Activated CD8-positive, alpha-beta memory T cell treated with anti-CD3 and anti-CD28 coated beads for 36 hours (primary cell): ENCODE data around the gene RTP5. TPM values are rescaled to one million over a fixed set of nuclear protein-coding genes. Genes with fewer than 3 reads are reported as not detected.

Experiments
- CTCF ChIA-PET: fragments of 350-600 bp; sonication (Branson Sonifier 250); formaldehyde crosslinking; loops from one replicate; lab custom pipeline; 2021; ENCODE audit warnings: antibody characterized with exemption; lab: Charles Lee
- POLR2A ChIA-PET: fragments of 350-600 bp; sonication (Branson Sonifier 250); formaldehyde crosslinking; loops from one replicate; lab custom pipeline; 2021; ENCODE audit warnings: antibody characterized with exemption; lab: Charles Lee
- total RNA-seq, 2 experiments: library from RNA; stranded (reverse); gene quantifications; one replicate each; pipeline ENCODE4 v1.2.3, GENCODE V29; 2021

Gene RTP5
- total RNA-seq, 2 experiments from 2014 or later: 0.11 to 0.25 TPM

DNA sequence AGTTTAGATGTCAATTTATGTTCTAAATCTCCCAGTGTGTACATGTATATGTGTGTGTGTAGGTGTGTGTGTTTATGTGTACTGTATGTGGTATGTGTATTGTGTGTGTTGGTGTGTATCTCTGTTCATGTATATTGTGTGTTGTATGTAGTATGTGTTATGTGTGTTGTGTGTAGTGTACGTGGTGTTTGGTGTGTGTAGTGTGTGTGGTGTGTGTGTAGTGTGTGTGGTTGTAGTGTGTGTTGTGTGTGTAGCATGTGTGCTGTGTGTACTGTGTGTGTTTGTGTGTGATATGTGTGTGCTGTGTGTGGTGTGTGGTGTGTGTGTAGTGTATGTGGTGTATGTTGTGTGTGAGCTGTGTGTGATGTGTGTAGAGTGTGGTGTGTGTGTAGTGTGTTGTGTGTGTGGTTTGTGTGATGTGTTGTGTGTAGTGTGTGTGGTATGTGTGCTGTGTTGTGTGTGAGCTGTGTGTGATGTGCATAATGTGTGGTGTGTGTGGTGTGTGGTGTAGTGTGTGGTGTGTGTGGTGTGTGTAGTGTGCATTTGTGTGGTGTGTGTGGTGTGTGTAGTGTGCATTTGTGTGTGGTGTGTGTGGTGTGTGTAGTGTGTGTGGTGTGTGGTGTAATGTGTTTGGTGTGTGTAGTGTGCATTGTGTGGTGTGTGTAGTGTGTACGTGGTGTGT lies 5.2 kb upstream of the RTP5 start:
- ChIA-PET CTCF (no interaction called here), POLR2A (no interaction called here)

DNA sequence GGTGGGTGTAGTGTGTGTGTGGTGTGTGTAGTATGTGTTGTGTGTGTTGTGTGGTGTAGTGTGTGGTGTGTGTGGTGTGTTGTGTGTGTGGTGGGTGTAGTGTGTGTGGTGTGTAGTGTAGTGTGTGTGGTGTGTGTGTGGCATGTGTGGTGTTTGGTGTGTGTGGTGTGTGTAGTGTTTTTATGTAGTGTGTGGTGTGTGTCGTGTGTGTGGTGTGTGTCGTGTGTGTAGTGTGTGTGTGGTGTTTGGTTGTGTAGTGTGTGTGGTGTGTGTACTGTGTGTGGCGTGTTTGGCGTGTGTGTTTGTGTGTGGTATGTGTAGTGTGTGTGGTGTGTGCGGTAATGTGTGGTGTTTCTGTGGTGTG lies 4.7 kb upstream of the RTP5 start:
- ChIA-PET CTCF (no interaction called here), POLR2A (no interaction called here)

DNA sequence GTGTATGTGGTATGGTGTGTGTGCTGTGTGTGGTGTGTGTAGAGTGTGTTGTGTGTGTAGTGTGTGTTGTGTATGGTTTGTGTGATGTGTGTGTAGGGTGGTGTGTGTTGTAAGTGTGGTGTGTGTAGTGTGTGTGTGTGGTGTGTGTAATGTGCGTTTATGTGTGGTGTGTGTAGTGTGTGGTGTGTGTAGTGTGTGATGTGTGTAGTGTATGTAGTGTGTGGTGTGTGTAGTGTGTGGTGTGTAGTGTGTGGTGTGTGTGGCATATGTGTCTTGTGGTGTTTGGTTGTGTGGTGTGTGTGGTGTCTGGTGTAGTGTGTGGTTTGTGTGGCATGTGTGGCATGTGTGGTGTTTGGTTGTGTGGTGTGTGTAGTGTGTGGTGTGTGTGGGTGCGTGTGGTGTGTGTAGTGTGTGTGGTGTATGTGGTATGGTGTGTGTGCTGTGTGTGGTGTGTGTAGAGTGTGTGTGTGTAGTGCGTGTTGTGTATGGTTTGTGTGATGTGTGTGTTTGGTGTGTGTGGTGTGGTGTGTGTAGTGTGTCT lies 4.0 kb upstream of the RTP5 start:
- POLR2A ChIA-PET: no interaction called here
- CTCF ChIA-PET: interaction anchor here (3.9 kb wide), 1 partner anchor 12 kb away, joined by 20 read pairs; no protein-coding TSS in a partner anchor

DNA sequence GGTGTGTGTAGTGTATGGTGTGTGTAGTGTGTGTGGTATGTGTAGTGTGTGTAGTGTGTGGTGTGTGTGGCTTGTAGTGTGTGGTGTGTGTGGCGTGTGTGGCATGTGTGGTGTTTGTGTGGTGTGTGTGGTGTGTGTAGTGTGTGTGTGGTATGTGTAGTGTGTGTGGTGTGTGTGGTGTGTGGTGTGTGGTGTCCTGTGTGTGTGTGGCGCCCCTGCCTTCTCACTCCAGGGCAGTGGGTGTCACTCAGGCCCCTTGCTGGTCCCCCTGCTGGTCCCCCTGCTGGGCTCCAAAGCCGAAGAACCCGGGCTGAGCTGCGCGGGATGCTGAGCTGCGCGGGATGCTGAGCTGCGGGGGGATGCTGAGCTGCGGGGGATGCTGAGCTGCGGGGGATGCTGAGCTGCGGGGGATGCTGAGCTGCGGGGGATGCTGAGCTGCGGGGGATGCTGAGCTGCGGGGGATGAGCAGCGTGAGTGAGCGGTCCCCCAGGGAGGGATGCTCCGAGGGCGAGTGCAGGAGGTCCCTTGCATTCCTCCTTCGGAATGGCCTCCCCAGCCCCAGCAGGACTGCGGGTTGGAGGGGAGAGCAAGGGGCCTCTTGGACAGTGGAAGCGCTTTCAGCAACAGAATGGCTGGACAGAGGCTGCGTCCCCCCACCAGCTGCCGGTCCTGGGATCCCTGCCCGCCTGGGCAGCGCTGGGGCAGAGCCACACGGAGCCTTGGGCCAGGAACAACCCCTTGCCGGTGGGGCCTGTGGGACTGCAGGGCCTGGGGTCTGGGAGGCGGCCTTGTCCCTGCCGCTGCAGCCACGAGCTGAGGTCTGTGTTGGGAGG lies 3.4 kb upstream of the RTP5 start:
- POLR2A ChIA-PET: interaction anchor here (0.8 to 3.3 kb wide), 2 partner anchors 62 to 103 kb away, joined by 4 to 14 read pairs; no protein-coding TSS in a partner anchor
- CTCF ChIA-PET: interaction anchor here (0.8 to 3.9 kb wide), 6 partner anchors 9 to 229 kb away, joined by 3 to 20 read pairs (median 3); partner anchors contain the start of gene THAP4

DNA sequence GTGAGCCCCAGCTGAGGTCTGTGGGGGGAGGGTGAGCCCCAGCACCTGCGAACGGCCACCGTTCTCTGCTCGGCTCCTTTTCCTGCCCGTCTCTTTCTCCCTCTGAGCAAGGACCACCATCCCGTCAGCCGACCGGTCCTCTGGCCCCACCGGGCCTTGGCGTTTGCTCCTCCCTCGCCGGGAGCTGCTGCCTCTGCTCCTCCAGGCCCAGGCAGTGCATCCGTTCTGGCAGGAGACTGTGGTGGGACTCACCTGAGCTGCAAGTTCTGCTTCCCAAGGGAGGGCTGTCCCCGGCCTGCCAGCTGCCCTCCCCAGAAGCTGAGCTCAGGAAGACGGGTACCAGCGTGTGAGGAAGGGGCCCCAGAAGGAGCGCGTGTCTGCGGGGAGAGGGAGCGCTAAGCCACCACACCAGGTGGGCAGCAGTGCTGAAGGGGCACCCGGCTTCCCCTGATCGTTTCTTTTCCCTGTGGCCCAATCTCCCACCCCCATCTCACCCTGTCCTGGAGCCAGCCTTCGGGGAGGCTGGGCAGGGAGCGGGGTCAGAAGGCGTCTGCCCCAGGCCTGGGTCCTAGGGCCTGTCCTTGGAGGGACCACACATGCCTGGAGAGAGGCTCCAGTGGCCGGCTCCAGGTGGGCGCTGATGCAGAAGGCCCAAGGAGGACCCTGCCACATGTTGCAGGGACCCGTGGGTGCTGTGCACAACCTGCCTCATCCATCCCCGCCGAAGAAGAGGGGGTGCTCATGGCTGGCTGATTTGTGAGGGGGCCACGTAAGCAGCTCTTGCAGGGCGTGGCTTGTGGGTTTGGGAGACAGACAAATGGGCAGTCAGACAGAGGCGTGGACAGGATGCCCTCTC lies 2.5 kb upstream of the RTP5 start:
- ChIA-PET CTCF (interaction anchor here (0.8 to 3.9 kb wide), 8 partner anchors 8 to 230 kb away, joined by 3 to 20 read pairs (median 3); partner anchors contain the start of gene THAP4), POLR2A (interaction anchor here (0.5 to 3.3 kb wide), 6 partner anchors 8 to 167 kb away, joined by 3 to 18 read pairs (median 9); partner anchors contain the start of gene PDCD1)

DNA sequence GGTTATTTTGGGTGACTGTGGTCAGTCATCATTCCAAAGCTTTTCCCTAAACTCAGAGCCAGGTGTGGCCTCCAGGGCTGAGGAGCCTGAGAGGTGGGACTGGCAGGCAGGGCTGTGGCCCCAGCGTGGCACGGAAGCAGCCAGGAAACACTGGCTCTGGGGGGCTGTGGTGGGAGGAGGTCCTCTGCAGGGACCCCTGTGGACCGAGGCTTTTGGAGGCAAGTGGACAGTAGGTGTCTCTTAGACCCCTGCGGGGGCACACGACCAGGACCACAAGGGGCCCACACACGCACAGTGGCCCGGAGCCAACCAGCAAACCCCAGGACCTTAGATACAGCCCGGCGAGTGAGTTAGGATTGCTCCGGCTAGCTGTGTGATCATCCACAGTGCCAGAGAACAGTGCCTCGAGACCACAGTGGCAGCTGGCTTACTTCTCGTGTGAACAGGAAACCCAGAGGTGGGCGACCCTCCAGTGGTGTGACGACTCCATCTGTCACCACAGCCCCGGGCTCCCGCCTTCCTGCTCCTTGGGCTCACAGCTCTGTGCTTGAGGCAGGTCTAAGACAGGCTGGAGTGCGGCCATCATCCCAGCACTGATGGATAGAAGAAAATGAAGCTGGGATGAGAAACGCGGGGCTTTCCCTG lies 1.6 kb upstream of the RTP5 start:
- ChIA-PET POLR2A (interaction anchor here (1.1 to 3.3 kb wide), 4 partner anchors 9 to 124 kb away, joined by 3 to 18 read pairs (median 14); partner anchors contain the start of gene PDCD1), CTCF (interaction anchor here (0.6 to 3.9 kb wide), 8 partner anchors 8 to 168 kb away, joined by 3 to 20 read pairs (median 4); no protein-coding TSS in a partner anchor)

DNA sequence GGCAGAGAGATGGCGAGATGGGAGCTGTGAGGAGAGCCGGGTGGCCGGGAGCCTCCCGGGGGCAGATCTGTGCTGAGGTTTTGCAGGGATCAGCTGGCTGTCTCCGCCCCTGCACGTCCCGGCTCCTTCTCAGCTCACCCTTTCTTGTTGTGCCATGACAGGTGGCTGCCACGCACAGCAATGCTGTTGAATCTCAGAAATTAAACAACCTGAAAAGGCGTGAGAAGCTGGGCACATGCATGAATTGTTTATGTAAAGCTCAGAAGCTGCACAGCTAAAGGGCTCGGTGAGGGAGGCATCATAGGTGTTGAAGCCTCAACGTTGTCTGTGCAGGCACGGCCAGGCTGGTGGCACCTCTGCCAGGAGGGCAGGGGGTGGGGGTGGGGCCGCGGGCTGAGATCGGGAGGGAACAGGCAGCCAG lies 858 bp upstream of the RTP5 start:
- ChIA-PET CTCF (interaction anchor here (0.8 to 3.9 kb wide), 7 partner anchors 9 to 182 kb away, joined by 3 to 20 read pairs (median 5); partner anchors contain the start of gene DTYMK), POLR2A (interaction anchor here (0.6 to 3.3 kb wide), 6 partner anchors 9 to 185 kb away, joined by 3 to 18 read pairs (median 10); partner anchors contain the start of genes D2HGDH and PDCD1)

DNA sequence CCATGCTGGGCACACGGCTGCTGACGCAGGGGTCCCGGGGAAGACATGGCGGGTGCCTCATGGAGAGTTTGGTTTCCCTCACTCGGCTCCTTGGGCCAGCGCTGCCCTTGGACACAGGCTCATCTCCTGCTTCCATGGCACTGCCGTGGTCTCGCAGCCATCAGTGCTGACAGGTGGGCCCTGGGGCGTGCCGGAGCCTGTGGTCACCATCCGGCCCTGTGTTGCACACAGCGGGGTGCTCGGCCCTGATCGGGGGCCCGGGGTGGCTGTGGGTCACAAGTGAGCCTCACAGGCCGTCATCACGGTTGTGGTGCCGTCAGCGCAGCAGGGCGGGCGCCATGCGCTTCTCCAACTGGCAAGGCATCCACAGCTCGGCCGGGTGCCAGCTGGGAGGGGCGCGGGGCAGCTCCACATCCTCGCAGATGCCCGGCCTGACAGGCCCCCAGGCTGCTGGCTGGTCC lies 582 bp downstream of the RTP5 start:
- CTCF ChIA-PET: interaction anchor here (0.5 to 1.1 kb wide), 2 partner anchors 10 to 1363 kb away, joined by 3 read pairs; no protein-coding TSS in a partner anchor

DNA sequence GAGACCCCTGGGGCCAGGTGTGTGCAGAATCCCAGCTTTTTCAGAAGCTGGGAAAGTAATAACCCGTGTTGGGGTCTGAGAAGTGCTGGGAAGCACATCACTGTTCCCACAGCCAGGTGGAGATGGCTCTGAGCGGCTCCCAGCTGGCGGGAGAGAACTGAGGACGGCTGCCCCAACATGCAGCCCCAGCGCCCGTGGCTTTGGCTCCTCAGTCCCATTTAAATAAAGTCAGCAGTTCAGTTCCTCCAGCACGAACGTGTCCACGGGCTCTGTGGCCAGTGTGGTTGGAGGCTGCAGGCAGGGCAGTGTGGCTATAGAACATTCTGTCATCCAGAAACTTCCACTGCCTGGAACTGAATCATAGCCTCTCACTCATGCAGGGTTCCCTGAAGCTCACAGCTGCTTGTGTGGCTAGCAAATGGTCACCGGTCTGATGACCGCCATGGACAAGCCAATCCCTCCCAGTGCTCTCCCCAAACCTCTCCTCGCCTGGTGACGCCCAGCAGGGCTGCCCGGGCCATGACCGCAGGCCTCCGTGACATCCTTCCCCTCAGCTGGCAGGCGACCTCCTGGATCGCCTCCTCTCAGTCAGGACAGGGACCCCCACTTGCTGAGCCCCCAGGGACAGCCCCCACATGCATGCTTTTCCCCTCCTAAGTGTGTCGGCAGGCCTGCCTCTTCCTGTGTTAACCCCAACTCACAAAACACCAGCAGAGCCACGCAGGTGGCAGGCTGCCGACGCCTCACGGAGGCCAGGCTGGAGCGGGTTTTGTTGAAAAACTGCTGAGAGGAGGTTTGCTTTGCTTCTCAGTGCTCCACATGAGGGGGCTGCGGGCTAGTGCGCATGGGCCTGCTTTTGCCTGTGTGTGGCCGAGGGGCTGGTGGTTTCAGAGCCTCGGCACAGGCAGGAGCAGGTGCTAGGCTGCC lies 1.3 kb downstream of the RTP5 start:
- ChIA-PET CTCF (interaction anchor here (0.5 to 1.1 kb wide), 3 partner anchors 11 to 1364 kb away, joined by 3 read pairs; no protein-coding TSS in a partner anchor), POLR2A (no interaction called here)

More for the DNA sequence above, 582 bp downstream of the RTP5 start:
- POLR2A ChIA-PET: no interaction called here

DNA sequence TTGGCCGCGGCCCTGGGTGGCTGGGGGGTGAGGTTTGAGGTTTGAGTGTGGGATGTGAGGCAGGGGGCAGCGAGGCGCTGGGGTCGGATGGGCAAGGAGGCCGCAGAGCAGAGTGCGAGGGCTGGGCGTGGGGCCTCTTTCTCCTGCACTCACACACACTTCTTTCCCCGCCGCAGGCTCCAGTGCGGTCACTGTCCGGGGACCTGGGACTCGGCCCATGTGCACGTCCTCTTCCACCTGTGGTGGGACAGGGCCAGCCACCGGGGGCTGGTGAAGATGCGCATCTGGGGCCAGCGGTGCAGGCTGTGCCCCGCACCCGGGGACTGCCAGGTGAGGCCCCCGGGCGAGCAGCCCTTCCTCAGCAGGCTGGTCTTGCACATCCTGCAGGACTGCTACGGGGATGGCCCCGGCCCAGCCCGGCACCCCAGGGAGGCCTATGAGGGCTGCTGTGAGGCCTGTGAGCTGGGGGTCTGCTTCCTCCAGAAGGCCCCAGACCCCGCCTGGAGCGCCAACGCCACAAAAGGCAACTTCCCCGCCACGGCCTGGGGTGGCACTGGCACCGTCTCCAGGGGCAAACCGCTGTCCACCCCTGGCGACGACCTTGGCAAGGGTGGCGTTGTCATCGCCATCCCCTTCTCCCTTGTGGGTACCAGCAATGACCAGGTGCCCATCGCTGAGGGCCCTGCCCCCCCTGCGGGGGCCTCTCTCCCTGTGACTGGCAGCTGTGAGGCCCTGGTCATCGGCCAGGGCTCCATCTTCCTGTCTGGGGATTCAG lies 2.2 kb downstream of the RTP5 start:
- POLR2A ChIA-PET: no interaction called here
- CTCF ChIA-PET: interaction anchor here (0.6 to 1.0 kb wide), 2 partner anchors 30 to 97 kb away, joined by 3 read pairs; no protein-coding TSS in a partner anchor

DNA sequence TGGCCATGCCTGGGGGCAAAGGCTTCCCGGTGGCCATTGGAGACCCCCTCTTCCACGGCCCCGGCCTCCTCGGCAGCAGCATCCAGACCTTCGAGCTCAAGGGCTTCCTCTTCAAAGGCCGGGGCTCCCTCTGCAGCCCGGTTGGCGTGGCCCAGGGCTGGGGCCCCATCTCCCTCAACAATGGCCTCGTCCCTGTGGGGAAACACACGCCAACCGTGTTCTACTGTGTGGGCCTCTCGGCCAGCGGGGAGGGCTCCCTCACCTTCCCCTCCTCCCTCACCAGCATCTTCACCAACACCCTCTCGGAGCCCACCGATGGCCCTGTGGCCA lies 2.7 kb downstream of the RTP5 start:
- CTCF ChIA-PET: interaction anchor here (0.6 kb wide), 1 partner anchor 31 kb away, joined by 3 read pairs; no protein-coding TSS in a partner anchor
- POLR2A ChIA-PET: no interaction called here

DNA sequence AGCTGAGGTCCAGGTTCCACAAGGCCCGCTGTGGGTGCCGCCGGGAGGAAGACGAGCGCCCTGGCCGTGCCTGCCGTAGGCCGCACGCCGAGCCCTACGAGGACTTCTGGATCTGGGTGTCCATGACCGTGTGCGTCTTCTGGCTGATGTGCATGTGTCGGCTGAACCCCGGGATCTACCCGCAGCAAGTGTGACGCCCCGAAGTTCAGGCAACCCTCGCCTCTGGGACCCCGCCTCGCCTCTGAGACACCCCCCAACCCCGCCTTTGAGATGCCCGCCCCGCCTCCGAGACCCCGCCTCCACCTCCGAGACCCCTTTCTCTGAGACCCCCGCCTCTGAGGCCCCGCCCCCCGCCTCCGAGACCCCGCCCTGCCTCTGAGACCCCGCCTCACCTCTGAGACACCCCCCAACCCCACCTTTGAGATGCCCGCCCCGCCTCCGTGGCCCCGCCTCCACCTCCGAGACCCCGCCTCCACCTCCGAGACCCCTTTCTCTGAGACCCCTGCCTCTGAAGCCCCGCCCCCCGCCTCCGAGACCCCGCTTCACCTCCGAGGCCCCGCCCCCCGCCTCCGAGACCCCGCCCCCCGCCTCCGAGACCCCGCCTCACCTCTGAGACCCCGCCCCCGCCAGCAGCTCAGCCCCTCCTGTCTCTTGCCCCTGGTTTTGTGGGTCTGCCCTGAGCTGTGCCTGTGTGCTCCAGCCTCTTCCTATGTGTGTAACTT lies 3.7 kb downstream of the RTP5 start:
- CTCF ChIA-PET: interaction anchor here (1.0 kb wide), 1 partner anchor 69 kb away, joined by 3 read pairs; no protein-coding TSS in a partner anchor
- POLR2A ChIA-PET: no interaction called here

DNA sequence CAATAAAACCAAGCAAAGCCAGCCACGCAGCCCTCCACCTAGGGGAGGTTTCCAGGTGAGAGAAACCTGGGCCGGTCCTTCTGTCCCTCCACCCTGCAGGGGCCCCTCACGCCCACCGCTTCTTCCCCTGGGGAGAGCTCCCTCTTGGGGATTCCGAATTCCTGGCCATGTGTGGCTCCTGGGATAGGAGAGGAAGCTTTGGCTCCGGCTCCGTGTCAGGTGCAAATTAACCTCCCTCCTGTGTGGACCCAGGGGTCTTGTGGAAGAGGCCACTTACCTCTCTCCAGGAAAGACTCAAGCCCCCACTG lies 4.2 kb downstream of the RTP5 start:
- ChIA-PET CTCF (interaction anchor here (1.0 kb wide), 1 partner anchor 70 kb away, joined by 3 read pairs; no protein-coding TSS in a partner anchor), POLR2A (no interaction called here)

DNA sequence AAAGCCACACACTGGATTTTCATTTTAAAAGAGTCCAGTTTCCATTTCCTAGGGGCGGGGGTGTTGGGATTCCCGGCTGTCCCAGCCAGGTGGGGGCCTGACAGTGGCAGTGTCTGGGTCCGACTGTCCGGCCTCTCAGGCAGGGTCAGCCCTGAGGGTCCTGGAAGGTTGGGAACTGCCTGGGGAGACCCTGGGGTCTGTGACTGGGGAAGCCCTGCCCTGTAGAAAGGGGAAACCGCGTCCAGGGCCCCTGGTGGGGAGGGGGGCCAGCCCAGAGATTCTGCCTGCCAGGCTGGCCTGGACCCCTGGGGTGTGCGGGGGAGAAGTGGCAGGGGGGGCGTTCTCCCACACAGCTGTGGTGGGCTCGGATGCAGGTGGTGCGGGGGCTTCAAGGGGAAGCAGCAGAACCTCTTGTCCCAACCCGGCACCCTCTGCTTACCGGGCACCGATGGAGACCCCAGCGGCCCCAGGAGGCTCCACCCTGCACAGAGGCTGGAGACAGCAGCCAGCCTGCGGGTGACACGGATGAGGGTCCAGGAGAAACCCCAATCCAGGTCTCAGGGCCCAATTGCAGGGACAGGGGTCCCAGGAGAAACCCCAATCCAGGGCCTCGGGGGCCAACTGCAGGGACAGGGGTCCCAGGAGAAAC lies 4.9 kb downstream of the RTP5 start:
- ChIA-PET POLR2A (no interaction called here), CTCF (interaction anchor here (1.0 kb wide), 1 partner anchor 70 kb away, joined by 3 read pairs; no protein-coding TSS in a partner anchor)
